M059J (cell line): Measurements from ENCODE around the gene COL6A2. TPM values are rescaled to one million over a fixed set of nuclear protein-coding genes. Genes with fewer than 3 reads are reported as not detected.

ENCODE experiments used
- DNase-seq: peaks from one replicate; pipeline ENCODE4 v3.0.0-alpha.2; 2012; ENCODE audit warnings: low read depth
- total RNA-seq: library from RNA; depleted of rRNA; stranded (reverse); fragments of >200 nt; shearing (Covaris generic); gene quantifications from 2 replicates; pipeline ENCODE4 v1.2.3, GENCODE V29; 2014

The COL6A2 gene
- total RNA-seq, 1 experiment from 2014 or later: 240 TPM

DNA sequence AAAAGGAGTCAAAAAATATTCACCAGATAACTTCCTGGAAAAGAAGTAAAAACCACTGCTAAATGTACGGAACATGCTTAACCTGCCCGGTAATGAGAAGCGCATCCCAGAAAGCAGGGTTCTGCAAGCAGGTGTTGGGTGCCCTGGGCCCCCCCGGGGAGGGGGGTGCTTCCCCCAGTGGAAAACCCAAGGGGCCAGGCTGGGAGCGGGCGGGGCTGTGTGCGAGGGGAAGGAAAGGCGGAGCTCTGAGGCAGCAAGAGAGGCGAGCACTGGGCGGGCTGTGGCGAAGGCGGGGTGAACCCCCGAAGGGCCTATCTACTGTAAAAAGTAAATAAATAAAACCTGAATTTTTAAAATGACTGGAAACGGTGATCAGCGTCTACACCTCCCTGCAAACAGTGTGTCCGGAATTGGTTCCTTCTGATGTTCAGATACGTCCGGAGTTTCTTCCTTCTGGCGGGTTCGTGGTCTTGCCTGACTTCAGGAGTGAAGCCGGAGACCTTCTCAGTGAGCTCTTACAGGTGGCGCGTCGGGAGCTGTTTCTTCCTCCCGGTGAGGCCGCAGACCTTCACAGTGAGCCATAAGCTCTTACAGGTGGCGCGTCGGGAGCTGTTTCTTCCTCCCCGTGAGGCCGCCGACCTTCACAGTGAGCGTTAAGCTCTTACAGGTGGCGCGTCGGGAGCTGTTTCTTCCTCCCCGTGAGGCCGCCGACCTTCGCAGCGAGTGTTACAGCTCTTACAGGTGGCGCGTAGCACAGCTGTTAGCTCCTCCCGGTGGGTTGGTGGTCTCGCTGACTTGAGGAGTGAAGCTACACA lies 44.1 kb downstream of the COL6A2 start:
- DNase-seq: no peak

GRCh38 chr21:46142582-46143473 lies 44.9 kb downstream of the COL6A2 start:
- no peak for DNase-seq

DNA sequence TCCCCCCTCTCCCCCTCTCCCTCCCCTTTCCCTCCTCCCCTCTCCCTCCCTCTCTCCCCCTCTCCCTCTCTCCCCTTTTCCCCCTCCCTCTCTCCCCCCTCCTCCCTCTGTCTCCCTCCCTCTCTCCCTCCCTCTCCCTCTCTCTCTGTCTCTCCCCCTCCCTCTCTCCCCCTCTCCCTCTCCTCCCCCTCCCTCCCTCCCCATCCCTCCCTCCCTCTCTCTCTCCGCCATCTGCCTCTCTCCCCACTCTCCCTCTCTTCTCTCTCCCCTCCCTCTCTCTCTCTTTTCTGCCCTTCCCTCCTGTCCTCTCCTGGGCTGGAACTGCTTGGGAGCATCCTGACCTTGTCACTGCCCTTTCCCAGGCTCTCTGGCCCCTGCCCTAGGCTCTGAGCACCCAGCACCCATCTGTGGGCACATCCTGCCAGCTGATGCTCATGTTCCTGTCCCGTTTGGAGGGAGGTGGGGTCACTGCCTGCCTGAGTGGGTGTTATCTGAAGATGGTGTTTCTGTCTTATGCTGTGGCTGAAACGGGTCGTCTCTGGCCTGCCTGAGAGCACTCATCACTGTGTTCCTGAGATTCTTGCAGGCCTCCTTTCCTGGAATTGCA lies 46.7 kb downstream of the COL6A2 start:
- no peak for DNase-seq

DNA sequence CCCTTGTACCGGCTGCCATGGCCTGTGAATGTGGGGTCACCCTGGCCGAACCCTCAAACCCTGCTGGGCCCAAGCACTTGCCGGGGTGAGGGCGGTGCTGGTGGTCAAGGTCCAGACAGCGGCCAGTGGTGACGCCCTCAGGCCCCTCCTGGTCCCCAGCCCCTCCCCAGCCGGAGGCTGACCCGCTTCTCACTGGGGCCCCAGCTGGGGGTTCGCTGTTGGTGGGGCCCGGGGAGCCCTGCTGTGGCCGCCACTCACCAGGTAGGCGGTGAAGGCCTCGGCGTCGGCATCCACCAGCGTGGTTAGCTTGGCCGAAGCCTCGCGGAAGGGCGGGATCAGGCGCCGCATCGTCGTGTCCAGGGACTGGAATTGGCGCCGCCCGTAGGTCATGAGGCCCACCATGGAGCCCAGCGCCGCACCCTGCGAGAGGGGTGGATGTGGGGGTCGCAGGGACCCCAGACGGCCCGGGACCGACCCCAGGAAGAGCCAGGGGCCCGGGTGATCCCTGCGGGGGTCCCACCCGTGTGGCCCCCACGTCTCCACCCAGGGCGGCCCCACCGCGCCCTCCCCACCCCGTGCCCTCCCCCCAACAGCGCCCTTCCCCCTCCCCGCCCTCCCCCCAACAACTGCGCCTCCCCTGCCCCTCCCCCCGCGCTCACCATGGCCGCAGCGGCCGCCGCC lies 47.4 kb downstream of the COL6A2 start:
- no peak for DNase-seq

GRCh38 chr21:46145840-46146691 lies 48.2 kb downstream of the COL6A2 start:
- DNase-seq: no peak

GRCh38 chr21:46146856-46147255 lies 48.9 kb downstream of the COL6A2 start:
- DNase-seq: no peak

- DNase-seq: peak; percentile 61
Observed at GRCh38 chr21:46147429-46147828, 49.5 kb downstream of the COL6A2 start.

GRCh38 chr21:46148106-46148505 lies 50.2 kb downstream of the COL6A2 start:
- no peak for DNase-seq

- DNase-seq: no peak
Observed at GRCh38 chr21:46149205-46149901, 51.4 kb downstream of the COL6A2 start.

DNA sequence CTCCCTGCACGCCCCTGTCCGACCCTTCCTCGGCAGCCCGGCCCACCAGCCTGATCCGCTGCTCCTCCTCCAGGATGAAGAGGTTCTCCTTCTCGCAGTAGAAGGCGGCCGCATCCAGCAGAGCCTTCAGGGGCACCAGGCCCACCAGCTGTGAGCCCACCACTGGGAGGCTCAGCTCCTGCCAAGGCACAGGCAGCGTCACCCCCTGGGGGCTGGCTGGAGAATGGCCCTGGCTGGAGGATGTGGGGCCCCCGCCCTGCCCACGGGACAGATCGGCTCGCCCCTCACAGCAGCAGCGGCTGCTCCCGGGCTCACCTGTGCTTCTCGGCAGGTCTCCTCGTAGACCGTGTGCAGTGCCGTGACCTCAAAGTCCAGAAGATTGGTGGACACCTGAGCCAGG lies 52.2 kb downstream of the COL6A2 start:
- DNase-seq: no peak

GRCh38 chr21:46150491-46151121 lies 52.7 kb downstream of the COL6A2 start:
- no peak for DNase-seq

GRCh38 chr21:46151261-46151988 lies 53.5 kb downstream of the COL6A2 start:
- no peak for DNase-seq

DNA sequence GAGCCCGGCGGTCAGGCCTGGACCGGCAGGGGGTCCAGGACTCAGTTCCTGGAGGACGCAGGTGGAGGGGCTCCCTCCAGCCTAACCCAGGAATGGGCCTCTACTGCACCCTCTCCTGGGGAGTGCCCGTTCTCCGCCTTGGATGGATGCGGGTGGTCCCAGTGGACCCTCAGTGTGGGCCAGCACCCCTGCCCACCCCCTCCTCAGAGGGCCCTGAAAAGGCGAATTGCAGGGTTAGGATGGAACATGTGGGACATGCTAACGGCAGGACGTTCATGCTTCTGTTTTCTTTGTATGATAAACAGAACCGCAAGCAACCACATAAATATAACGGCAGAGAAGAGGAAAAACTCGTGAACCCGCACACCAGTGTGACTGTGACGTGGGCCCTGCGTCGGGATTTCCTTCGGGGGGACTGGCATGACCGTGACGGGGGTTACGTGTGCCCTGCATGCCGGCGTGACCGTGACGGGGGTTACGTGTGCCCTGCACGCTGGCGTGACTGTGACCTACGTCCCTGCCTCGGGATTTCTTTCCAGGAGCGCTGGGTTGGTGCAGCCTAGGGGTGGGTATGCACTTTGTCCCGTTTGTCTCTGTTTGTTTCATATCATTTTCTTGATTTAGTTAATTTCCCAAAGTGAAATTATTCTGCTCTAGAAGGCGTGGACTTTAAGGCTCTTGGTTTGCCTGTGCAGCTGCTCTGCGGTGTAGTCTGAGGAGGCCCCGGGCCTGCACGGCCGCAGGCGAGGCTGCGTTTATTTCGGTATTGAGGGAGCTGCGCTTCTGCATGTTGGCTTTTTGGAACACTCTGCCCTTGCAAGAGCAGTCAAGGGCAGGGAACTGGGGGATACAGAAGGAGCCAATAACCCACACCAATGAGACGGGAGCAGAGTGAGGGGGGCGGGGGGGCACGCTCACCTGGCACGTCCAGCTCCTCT lies 54.3 kb downstream of the COL6A2 start:
- no peak for DNase-seq

DNA sequence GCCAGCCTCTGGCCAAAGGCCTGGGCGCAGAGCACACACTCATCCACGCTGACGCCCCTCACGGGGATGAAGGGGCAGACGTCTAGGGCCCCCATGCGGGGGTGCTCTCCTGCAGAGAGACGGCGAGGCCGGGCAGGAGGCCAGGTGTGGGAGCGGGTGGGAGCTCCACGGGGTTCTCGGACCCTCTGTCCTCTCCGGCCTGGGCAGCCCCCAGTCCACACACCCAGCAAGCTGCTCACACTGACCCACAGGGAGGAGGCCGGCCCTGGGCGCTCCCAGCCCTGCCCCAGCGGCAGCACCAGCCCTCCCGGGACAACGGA lies 55.0 kb downstream of the COL6A2 start:
- no peak for DNase-seq

DNA sequence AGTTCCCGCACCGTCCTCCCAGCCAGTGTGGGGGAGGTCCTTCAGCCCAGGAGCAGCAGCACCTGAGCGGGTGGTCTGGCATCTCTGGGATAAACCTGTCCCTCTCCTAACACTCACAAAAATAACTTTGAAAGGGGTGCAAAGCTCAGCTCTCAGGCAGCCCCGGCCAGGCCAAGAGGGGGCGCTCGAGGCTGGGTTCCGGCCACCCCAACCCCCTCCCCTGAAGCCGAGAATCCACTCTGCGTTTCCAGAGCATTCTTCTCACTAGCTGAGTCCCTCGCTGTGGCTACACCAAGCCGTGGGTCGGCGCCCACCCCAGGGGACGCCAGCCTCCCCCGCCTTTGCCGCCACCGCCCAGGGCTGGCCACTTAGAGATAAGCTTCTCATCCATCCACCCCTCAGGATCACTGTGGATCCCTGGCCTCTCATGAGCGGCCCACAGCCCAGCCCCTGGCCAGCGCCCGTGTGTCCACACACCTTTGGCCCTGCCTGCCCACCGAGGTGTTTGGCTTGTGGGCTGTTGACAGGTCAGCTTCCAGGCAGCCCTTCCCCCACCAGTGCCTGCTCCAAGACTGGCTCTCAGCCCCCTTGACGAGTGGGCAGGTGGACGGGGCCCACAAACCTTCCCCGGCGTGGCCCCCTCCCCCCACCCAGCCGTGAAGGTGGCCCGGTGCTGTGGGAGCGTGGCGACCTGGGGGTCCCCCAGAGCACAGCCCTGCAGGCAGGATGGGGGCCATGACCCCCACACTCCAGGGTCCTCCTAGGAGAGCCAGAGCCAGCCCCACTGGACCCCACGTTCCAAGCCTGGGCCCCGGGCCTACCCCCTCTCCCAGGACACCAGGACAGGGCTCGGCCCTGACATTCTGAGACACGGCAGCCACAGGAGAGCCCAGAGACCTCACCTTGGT lies 55.6 kb downstream of the COL6A2 start:
- peak; percentile 25 for DNase-seq

DNA sequence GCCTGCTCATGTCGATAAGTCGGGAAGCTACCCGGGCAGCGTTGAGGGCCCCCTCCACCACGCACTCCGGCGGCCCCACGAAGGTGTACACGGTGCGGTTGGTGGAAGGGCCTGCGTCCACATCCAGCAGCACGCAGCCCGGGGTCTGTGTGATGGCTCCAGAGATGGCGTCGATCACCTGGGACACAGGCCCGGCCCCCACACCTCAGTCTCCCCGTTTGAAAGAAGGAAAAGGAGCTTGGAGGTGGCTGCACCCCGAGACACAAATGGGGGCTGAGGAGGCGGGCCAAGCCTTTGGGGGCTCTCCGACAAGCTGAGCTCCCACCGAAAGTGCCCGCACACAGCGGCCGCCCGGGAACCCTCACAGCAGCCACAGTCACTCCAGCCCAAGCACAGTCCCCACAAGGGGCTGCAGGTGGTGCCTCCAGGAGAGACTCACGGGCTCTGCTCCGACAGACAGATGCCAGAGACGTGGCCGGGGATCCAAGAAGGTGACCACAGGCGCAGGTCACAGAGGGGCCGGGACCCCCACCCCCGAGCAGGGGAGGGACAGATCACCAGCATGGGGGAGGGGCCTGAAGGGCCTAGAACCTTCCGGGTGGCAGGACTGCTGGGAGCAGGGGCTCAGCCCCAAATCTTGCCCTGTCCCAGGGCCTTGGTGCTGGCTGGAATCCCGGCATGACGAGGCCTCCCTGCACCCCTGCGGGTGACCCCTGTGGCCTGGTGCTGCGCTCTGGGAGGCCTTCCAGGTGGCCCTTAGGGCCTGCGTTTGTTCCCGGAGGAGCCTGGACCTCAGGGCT lies 56.4 kb downstream of the COL6A2 start:
- DNase-seq: no peak
